ENCODE measurements around the gene HEPACAM.

HEPACAM gene

DNA sequence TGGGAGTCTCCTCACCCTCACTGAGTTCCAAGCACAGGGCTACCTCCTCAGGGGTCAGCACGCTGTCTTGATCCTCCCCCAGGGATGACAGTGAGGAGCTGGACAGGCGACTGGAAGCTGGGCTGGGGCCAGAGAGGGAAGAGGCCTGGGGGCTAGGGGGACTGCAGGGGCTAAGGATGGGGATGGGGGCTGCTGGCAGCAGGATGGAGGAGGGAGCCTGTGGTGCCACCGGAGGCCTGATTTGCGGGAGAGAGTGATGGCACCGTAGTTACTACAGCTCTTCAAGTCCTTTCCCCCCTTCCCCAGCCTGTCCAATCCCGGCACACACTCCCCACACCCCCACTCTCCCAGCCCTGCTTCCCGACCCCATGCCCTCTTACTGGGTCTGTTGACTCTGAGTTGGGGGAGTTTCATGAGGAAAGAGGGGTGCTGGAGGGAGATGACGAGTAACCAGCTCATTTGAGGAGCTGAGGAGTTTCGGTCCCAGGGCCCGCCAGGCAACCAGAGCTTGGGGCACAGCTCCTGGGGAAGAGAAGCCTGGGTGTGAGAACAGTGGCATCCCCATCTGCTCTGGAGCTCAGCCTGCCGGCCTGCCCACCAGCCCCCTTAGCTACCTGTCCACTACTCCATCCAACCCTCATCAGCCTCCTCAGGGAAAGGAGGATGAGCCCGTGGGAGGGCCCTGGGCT, 48.7 kb downstream of the HEPACAM start:
- H3K9me3 ChIP-seq (ENCODE audit: control insufficient read depth, low read length) = no peaks in the 10 kb centered on the region
- H3K4me3 ChIP-seq (ENCODE audit: low read length) = no peak overlapping the region
- no peaks in the 10 kb centered on the region for H3K27me3 ChIP-seq (ENCODE audit: control insufficient read depth, insufficient read depth, low read length)
- no peak overlapping the region for H3K9ac ChIP-seq (ENCODE audit: low read length)
- H3K36me3 ChIP-seq (ENCODE audit: control insufficient read depth, insufficient read depth, low read length) = no peaks in the 10 kb centered on the region
- peaks cover 8% of the 10 kb centered on the region for H3K4me1 ChIP-seq (ENCODE audit: control insufficient read depth, insufficient read depth, low read length)

GRCh38 chr11:124886476-124886875, 49.4 kb downstream of the HEPACAM start:
- Histone ChIP-seq H3K36me3 (ENCODE audit: control insufficient read depth, insufficient read depth, low read length) (no peaks in the 10 kb centered on the region), H3K4me3 (ENCODE audit: low read length) (no peak overlapping the region), H3K27me3 (ENCODE audit: control insufficient read depth, insufficient read depth, low read length) (no peaks in the 10 kb centered on the region), H3K4me1 (ENCODE audit: control insufficient read depth, insufficient read depth, low read length) (peaks cover 11% of the 10 kb centered on the region), H3K9ac (ENCODE audit: low read length) (no peak overlapping the region), H3K9me3 (ENCODE audit: control insufficient read depth, low read length) (no peaks in the 10 kb centered on the region)

DNA sequence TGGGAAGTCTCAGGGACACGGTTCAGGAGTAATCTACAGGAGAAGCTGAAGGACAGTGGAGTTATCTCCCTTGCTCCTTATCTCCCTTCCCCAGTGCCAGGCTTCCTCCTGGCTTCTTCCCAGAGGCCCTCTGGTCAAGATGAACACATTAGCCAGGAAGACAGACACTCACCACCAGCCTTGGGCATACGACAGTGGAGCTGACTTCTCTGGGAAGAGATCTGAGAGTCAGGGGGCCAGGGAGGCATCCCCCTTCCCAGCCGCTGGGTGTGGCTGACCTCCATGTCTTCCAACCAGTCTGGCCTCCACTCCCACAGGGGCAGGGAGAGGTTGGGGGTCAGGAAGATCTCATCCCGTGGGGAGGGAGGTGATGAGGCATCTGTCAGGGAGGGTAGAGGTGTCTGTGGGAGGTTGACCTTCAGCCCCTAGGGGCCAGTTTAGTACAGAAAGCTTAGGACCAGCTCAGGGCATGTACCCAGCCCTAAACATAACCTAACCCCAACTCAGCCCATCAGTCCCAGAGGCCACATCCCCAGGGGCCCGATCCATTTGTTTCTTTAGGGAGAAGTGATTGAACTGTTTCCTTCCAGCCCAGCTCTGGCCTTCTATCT, 50.9 kb downstream of the HEPACAM start:
- Histone ChIP-seq H3K27me3 (ENCODE audit: control insufficient read depth, insufficient read depth, low read length) (no peaks in the 10 kb centered on the region), H3K4me3 (ENCODE audit: low read length) (no peak overlapping the region), H3K9ac (ENCODE audit: low read length) (no peak overlapping the region), H3K9me3 (ENCODE audit: control insufficient read depth, low read length) (no peaks in the 10 kb centered on the region), H3K36me3 (ENCODE audit: control insufficient read depth, insufficient read depth, low read length) (no peaks in the 10 kb centered on the region), H3K4me1 (ENCODE audit: control insufficient read depth, insufficient read depth, low read length) (peaks cover 11% of the 10 kb centered on the region)

- peaks cover 11% of the 10 kb centered on the region for H3K4me1 ChIP-seq (ENCODE audit: control insufficient read depth, insufficient read depth, low read length)
Observed at GRCh38 chr11:124884340-124884739, 51.5 kb downstream of the HEPACAM start.

GRCh38 chr11:124882339-124883071, 53.3 kb downstream of the HEPACAM start:
- H3K36me3 ChIP-seq (ENCODE audit: control insufficient read depth, insufficient read depth, low read length) = no peaks in the 10 kb centered on the region
- H3K27me3 ChIP-seq (ENCODE audit: control insufficient read depth, insufficient read depth, low read length) = peaks cover 2% of the 10 kb centered on the region
- H3K9ac ChIP-seq (ENCODE audit: low read length) = no peak overlapping the region
- no peaks in the 10 kb centered on the region for H3K9me3 ChIP-seq (ENCODE audit: control insufficient read depth, low read length)
- H3K4me1 ChIP-seq (ENCODE audit: control insufficient read depth, insufficient read depth, low read length) = peaks cover 11% of the 10 kb centered on the region
- H3K4me3 ChIP-seq (ENCODE audit: low read length) = no peak overlapping the region

More at GRCh38 chr11:124884340-124884739, 51.5 kb downstream of the HEPACAM start:
- no peaks in the 10 kb centered on the region for H3K27me3 ChIP-seq (ENCODE audit: control insufficient read depth, insufficient read depth, low read length)
- H3K9ac ChIP-seq (ENCODE audit: low read length) = no peak overlapping the region
- H3K9me3 ChIP-seq (ENCODE audit: control insufficient read depth, low read length) = no peaks in the 10 kb centered on the region
- H3K36me3 ChIP-seq (ENCODE audit: control insufficient read depth, insufficient read depth, low read length) = no peaks in the 10 kb centered on the region
- H3K4me3 ChIP-seq (ENCODE audit: low read length) = no peak overlapping the region

DNA sequence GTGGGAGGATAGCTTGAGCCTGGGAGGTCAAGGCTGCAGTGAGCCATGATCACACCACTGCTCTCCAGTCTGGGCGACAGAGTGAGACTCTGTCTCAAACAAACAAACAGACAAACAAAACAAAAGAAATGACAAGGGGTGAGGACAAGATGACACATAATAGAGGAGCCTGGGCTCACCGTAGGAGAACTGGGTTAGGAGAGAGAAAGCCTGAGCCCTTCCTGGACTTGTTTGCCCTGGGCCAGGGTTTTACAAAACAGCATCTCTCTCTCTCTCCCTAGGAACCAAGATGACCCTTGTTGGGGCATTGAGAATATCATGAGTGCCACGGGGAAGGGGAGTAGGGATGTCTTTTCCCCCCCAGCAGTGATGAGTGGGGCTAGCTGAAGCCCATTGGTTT, 54.9 kb downstream of the HEPACAM start:
- no peak overlapping the region for H3K4me3 ChIP-seq (ENCODE audit: low read length)
- peaks cover 12% of the 10 kb centered on the region for H3K27me3 ChIP-seq (ENCODE audit: control insufficient read depth, insufficient read depth, low read length)
- H3K4me1 ChIP-seq (ENCODE audit: control insufficient read depth, insufficient read depth, low read length) = peaks cover 22% of the 10 kb centered on the region
- no peak overlapping the region for H3K9ac ChIP-seq (ENCODE audit: low read length)
- H3K9me3 ChIP-seq (ENCODE audit: control insufficient read depth, low read length) = no peaks in the 10 kb centered on the region
- no peaks in the 10 kb centered on the region for H3K36me3 ChIP-seq (ENCODE audit: control insufficient read depth, insufficient read depth, low read length)

- H3K27me3 ChIP-seq (ENCODE audit: control insufficient read depth, insufficient read depth, low read length) = peaks cover 19% of the 10 kb centered on the region
- peaks cover 27% of the 10 kb centered on the region for H3K4me1 ChIP-seq (ENCODE audit: control insufficient read depth, insufficient read depth, low read length)
- H3K36me3 ChIP-seq (ENCODE audit: control insufficient read depth, insufficient read depth, low read length) = no peaks in the 10 kb centered on the region
- no peaks in the 10 kb centered on the region for H3K9me3 ChIP-seq (ENCODE audit: control insufficient read depth, low read length)
- H3K9ac ChIP-seq (ENCODE audit: low read length) = no peak overlapping the region
- no peak overlapping the region for H3K4me3 ChIP-seq (ENCODE audit: low read length)
Observed at GRCh38 chr11:124880290-124880611, 55.6 kb downstream of the HEPACAM start.

DNA sequence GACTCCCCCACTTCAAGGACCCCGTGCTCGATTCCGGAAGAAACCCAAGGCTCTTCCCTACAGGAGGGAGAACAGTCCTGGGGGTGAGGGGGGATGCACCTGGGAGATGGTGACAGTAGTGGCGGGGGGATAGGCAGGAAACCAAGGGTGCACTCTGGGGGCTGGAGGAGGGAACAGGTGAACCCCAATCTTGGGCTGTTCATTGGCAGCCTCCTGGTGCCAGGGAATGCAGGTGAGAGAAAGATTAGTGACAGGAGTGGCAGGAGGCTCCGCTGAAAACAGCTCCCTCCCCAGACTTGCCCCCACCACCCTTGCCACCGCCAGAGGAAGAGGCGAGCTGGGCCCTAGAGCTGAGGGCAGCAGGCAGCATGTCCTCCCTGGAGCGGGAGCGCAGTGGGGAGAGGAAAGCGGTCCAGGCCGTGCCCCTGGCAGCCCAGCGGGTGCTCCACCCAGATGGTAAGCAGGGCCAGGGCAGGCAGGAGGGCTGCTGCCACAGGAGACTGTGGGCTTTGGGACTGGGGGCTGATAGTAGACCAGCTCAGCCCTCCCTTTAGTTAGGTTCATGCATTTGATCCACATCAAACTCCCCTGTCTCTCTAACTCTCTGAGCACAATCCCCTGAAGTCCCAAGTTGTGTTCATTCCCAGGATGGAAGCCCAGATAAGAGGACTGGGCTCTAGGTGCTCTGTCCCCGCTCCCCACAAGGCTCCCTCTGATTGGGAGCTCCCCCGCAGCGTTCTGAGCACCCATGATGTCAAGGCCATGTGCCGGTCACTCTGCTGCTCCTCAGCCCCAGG, 56.2 kb downstream of the HEPACAM start:
- Histone ChIP-seq H3K27me3 (ENCODE audit: control insufficient read depth, insufficient read depth, low read length) (peaks cover 25% of the 10 kb centered on the region), H3K4me3 (ENCODE audit: low read length) (no peak overlapping the region), H3K9me3 (ENCODE audit: control insufficient read depth, low read length) (no peaks in the 10 kb centered on the region), H3K36me3 (ENCODE audit: control insufficient read depth, insufficient read depth, low read length) (no peaks in the 10 kb centered on the region), H3K9ac (ENCODE audit: low read length) (no peak overlapping the region), H3K4me1 (ENCODE audit: control insufficient read depth, insufficient read depth, low read length) (peaks cover 27% of the 10 kb centered on the region)

DNA sequence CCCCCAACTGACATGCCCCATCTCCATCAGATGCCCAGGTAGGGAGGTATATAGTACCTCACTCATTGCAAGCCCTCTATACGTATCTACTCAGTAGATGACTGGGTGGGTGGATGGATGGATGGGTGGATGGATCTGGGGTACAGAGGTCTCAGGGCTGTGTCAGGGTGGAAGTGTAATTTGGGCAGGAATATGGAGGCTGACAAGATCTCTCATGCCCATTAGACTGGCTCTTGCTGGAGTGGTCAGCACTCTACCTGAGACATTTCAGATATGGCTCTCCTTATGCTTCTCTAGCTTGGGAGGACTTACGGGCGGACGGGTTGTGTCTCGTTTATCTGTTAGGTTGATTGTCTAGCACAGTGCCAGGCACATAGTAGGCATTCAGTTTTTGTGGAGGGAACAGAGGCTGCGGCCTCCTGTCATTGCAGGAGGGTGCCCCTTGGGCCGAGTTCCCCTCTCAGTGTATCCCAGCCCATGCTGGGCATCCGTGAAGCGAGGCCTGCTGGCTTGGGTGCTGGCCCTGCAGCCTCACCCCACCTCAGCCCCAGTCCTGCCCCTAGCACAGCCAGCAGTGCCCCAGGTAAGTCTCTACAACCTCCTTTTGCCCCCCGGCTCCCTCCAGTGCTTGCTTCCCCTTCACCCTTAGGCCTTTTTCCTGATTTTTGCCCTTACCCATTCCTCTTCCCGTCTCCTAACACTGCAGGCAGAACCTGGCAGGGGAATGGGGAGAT, 56.9 kb downstream of the HEPACAM start:
- Histone ChIP-seq H3K4me1 (ENCODE audit: control insufficient read depth, insufficient read depth, low read length) (peaks cover 27% of the 10 kb centered on the region), H3K9ac (ENCODE audit: low read length) (no peak overlapping the region), H3K27me3 (ENCODE audit: control insufficient read depth, insufficient read depth, low read length) (peaks cover 32% of the 10 kb centered on the region)

DNA sequence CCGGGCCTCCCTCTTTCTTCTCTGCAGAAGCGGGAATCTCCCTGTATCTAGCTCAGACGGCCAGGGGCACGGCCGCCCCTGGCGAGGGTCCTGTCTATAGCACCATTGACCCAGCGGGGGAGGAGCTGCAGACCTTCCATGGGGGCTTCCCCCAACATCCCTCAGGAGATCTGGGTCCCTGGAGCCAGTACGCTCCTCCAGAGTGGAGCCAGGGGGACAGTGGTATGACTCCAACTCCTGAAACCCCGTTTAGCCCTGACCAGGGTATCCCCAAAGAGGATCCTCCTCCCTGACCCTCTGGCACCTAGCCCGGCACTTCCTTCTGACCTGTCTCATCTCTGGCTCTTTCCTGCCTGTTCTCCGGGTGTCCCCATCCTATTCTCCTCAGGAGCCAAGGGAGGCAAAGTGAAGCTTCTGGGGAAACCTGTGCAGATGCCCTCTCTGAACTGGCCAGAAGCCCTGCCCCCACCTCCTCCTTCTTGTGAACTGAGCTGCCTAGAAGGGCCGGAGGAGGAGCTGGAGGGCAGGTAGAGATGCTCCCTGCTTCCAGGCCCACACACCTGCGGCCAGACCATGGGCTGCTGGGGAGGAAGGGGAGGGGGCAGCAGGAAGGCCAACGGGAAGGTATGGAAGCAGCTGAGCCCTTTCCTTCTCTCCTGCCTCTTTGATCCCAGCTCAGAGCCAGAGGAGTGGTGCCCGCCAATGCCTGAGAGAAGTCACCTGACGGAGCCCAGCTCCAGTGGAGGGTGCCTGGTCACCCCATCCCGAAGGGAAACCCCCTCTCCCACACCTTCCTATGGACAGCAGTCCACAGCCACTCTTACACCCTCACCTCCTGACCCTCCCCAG, 57.7 kb downstream of the HEPACAM start:
- Histone ChIP-seq H3K36me3 (ENCODE audit: control insufficient read depth, insufficient read depth, low read length) (no peaks in the 10 kb centered on the region), H3K9ac (ENCODE audit: low read length) (no peak overlapping the region), H3K27me3 (ENCODE audit: control insufficient read depth, insufficient read depth, low read length) (peaks cover 38% of the 10 kb centered on the region), H3K9me3 (ENCODE audit: control insufficient read depth, low read length) (no peaks in the 10 kb centered on the region), H3K4me1 (ENCODE audit: control insufficient read depth, insufficient read depth, low read length) (peaks cover 27% of the 10 kb centered on the region), H3K4me3 (ENCODE audit: low read length) (no peak overlapping the region)

More for the DNA sequence above, 56.9 kb downstream of the HEPACAM start:
- H3K9me3 ChIP-seq (ENCODE audit: control insufficient read depth, low read length) = no peaks in the 10 kb centered on the region
- no peaks in the 10 kb centered on the region for H3K36me3 ChIP-seq (ENCODE audit: control insufficient read depth, insufficient read depth, low read length)
- no peak overlapping the region for H3K4me3 ChIP-seq (ENCODE audit: low read length)

- Histone ChIP-seq H3K27me3 (ENCODE audit: control insufficient read depth, insufficient read depth, low read length) (peaks cover 44% of the 10 kb centered on the region), H3K9me3 (ENCODE audit: control insufficient read depth, low read length) (no peaks in the 10 kb centered on the region), H3K9ac (ENCODE audit: low read length) (no peak overlapping the region), H3K4me1 (ENCODE audit: control insufficient read depth, insufficient read depth, low read length) (peaks cover 21% of the 10 kb centered on the region), H3K4me3 (ENCODE audit: low read length) (no peak overlapping the region), H3K36me3 (ENCODE audit: control insufficient read depth, insufficient read depth, low read length) (no peaks in the 10 kb centered on the region)
Observed at GRCh38 chr11:124877631-124877909, 58.3 kb downstream of the HEPACAM start.
